AG08395 (cell line): Measurements from ENCODE around the gene SLC43A1.
"Not testable (repeated sequence)": the region's sequence is repeated elsewhere in the genome, so short reads cannot be mapped to it uniquely, and the experiment has no call there.

Experiments used
- DNase-seq: peaks from one replicate; pipeline ENCODE4 v3.0.0; 2012; ENCODE audit warnings: mixed read lengths, low spot score

SLC43A1 gene

DNA sequence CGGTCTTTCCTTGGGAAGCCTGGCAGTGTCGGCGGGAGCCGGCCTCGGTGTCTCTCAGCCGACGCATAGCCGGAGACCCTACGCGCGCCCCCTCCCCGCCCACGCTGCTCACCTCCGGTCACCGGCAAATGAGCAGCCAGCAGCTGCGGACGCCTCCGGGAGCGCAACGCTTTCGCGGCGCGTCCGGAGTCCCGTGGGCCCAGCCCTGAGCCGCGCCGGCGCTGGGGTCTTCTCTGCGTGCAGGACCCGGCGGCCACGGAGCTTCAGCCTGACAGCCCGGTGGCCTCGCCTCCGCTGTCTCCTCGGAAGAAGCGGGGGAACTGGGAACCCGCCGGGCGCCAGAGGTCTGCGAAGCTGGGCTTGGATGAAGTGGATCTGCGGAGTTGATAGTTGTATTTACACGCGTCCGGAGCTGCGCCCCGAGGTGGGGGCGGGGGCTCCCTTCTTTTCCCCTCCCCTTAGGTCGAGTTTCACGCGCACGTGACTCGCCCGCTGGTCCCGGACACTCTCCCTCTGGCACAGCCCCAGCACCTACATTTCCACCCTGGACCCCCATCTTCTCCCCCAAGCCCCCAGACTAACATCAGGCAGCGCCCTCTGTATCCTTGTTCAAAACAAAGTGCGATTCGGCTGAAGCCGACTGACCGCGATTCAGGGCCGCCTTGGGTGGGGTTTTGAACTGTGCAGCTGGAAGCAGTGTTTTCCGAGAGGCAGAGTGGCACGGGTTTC is at the start of gene SLC43A1:
SLC43A1 (minus strand) TSS at position 371 of the 729 bp plus-strand sequence. CDS start 1,591 bp downstream, outside the sequence.
- peak; percentile 82 for DNase-seq

DNA sequence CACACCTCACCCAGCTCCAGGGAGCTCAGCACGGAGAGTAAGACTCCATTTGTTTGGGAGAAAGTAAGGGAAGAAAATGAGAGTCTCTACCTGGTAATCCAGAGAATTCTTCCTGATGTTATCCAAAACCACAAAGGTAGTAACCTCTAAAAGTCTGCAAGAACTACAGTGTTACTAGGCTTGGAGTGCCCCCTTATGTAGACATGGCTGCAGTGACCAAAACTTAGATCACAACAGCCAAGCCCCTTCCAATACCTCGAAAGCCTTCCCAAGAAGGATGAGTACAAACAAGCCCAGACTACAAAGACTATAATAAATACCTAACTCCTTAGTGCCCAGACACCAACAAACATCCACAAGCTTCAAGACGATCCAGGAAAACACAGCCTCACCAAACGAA is 47.1 kb upstream of the SLC43A1 start:
- DNase-seq: no peak

DNA sequence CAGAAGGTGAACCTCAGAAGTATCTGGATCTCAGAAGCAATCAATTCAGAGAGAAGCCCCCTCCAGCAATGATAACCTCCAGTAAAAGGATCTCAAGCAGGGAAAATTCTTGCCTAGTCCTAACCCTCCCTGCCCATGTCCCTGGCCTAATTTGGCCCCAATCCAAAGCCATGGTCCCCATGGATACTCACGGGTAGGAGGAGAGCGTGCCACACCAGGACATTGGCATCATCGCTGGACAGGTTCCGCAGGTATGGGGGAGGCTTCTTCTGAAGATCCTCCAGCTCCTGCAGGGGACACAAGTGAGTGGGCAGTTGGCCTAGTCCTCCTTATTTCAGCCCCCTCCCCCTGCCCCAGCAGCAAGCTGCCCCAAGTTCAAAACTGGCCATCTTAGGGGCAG is 44.6 kb upstream of the SLC43A1 start:
- DNase-seq: no peak

DNA sequence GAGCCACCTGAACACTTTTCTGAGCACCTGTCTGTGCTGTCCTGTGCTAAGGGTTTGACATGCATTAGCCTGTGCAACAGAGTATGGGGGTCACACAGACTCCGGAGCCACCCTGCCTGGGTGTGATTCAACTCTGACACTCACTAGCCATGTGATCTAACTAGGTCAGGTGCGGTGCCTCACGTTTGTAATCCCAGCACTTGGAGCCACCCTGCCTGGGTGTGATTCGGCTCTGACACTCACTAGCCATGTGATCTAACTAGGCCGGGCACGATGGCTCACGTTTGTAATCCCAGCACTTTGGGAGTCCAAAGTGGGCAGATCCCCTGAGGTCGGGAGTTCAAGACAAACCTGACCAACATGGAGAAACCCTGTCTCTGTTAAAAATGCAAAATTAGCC is 40.5 kb upstream of the SLC43A1 start:
- no peak for DNase-seq

DNA sequence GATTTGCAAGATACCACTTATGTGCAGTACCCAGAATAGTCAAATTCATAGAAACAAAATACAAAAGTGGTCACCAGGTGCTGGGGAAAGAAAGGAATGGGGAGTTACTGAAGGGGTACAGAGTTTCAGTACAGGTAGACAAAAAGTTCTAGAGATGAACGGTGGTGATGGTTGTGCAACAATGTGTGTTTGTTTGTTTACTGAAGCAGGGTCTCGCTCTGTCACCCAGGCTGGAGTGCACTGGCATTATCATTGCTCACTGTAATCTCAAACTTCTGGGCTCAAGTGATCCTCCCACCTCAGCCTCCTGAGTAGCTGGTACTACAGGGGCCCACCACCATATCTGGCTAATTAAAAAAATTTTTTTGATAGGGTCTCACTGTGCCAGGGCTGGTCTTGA is 39.9 kb upstream of the SLC43A1 start:
- no peak for DNase-seq

DNA sequence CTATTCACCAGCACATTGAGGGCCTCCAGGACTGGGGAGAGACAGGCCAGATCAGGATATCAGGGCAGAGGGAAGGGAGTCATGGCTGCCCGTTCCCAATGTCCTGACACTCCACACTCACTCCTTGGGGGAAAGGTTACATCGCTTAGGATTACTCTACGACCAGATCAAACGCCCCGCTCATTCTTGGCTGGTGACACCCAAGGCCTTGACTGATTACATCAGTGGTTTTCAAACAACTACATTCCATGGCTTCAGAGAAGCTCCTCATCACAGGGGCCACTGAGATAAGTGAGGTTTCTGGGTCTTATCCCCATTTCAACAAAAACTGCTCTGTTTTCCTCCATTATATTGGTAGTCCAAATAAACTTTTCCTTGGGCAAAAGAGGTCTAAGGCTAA is 37.0 kb upstream of the SLC43A1 start:
- DNase-seq: no peak

DNA sequence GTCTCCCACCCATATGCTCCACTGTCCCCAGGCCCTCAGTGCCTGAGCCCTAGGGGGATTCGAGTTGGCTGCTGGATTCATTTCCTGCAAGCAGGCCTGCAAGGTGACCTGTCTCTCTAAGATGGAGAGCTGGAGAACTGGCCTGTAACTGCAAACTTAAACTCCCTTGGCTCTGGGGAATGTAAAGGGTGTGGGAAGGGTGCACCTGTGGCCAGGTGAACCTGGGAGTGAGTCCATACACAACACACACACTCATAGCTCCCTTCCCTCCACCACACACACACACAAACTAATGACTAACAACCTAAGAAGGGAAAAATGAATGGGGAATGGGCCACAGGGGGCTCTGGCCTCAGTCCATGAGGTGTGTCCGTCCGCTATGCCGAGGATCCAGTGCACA is 36.4 kb upstream of the SLC43A1 start:
- DNase-seq: no peak

DNA sequence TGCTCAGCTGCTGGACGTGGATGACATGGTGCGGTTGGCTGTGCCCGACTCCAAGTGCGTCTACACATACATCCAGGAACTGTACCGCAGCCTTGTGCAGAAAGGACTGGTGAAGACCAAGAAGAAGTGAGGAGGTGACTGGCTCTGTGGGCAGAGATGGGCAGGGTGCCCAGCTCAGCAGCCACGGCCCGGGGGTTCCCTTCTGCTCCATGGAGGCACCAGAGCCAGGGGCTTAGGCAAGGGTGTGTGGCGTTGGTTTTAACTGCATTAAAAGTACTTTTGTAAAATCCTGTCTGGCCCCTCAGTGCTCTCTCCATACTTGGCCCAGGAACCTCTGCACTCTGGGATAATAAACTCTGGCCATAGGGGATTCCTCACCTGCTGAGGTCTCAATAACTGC is 34.5 kb upstream of the SLC43A1 start:
- DNase-seq: no peak

DNA sequence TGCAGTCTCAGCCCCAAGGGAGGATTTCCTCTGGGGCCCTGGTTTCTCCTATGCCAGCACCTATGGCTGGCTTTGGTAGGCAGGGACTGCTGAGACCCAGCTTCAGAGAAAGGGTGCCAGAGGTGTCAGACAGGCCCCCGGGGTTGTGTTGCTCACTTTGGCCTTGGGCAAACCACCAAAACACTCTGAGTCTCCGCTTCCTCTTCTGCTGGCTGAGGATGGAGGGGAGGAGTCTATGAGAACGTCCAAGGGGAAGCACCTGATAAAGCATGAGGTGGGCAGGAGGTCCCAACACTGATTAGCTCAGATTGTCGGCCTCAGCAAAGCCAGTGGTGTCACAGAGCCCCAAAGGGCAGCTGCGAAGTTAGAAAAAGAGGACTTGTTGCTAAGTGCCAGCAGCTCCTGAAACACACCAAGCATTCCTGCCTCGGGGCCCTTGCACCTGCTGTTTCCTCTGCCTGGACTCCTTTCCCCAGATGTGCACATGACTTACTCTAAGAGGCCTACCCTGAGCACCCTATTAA is 32.4 kb upstream of the SLC43A1 start:
- no peak for DNase-seq

DNA sequence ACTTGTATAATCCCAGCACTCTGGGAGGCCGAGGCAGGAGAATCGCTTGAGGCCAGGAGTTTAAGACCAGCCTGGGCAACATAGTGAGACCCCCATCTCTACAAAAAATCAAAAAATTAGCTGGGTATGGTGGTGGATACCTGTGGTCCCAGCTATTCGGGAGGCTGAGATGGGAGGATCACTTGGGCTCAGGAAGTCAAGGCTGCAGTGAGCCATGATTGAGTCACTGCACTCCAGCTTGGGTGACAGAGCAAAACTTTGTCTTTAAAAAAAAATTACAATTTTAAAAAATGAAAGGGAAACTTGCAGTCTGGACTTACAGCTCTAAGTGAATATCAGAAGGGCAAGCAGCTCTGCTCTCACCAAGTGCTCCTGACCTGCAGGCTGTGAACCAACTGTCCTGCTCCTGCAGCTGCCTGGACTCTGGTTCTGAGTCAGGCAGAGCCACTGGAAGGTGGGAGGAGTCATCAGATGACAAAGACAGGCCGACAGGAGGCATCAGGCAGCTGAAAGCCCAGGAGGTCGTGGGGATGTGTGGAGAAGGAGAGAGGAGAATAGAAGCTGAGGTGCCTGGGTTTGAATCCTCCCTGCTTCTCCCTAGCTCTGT is 31.5 kb upstream of the SLC43A1 start:
- DNase-seq: peak; percentile 77

DNA sequence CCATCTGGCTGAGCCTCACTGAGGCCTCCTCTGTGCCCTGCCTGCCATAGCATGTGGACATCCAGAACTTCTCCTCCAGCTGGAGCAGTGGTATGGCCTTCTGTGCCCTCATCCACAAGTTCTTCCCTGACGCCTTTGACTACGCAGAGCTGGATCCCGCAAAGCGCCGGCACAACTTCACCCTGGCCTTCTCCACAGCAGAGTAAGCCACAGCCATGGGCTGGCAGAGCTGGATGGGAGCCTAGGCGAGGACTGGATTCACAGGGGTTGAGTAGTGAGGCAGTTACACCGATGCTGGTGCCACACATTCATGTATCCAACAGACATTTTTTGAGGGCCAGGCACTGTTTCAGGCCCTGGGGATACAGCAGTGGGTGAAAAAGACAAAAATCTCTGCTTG is 30.9 kb upstream of the SLC43A1 start:
- DNase-seq: no peak

DNA sequence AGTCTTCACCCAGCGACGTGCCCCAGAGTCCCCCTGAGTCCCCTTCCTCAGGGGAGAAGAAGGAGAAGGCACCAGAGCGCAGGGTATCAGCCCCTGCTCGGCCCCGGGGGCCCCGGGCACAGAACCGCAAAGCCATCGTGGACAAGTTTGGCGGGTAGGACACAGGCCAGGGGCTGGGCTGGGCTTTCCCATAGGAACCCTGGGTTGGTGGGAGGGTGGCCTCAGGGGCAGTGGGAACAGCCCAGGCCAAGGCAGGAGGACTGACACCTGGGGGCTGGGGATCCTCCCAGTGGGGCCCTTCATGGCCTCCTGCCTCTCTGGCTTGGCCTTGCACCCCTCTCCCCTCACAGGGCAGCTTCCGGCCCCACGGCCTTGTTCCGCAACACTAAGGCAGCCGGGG is 30.4 kb upstream of the SLC43A1 start:
- no peak for DNase-seq

DNA sequence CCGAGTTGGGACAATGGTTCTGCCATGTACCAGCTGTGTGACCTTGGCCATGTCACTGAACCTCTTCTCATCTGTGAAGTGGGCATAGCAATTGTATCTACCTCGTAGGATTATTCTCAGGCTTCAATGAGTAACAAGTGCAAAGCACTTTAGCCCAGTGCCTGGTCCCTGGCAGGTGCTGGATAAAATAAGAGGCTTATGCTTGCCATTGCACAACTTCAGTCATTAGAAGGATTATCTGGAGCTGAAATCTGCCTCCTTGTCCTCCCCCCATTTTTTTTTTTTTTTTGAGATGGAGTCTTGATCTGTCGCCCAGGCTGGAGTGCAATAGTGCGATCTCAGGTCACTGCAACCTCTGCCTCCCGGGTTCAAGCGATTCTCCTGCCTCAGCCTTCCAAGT is 29.1 kb upstream of the SLC43A1 start:
- no peak for DNase-seq

DNA sequence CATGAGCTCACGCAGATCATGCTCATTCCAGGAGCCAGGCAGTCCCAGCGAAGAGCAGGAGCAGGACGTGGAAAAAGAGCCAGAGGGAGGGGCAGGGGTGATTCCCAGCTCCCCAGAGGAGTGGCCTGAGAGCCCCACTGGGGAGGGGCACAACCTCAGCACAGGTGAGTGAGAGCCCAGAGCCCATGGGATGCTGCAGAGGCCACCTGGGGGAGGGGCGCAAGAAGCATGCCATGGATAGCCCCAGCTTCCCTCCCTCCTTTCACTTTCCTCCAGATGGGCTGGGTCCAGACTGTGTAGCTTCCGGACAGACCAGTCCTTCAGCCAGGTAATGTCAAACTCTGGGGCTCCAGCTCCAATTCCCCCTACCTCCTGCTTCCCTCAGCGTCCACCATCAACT is 28.1 kb upstream of the SLC43A1 start:
- no peak for DNase-seq

DNA sequence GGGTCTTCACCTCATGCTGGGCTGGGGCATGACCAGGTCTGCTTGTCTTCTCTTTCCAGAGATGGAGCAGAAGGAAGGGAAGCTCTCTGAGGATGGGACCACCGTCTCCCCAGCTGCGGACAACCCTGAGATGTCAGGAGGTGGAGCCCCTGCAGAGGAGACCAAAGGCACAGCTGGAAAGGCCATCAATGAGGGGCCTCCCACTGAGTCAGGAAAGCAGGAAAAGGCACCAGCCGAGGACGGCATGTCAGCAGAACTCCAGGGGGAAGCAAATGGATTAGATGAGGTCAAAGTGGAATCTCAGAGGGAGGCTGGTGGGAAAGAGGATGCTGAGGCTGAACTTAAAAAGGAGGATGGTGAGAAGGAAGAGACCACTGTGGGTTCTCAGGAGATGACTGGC is 27.1 kb upstream of the SLC43A1 start:
- no peak for DNase-seq

DNA sequence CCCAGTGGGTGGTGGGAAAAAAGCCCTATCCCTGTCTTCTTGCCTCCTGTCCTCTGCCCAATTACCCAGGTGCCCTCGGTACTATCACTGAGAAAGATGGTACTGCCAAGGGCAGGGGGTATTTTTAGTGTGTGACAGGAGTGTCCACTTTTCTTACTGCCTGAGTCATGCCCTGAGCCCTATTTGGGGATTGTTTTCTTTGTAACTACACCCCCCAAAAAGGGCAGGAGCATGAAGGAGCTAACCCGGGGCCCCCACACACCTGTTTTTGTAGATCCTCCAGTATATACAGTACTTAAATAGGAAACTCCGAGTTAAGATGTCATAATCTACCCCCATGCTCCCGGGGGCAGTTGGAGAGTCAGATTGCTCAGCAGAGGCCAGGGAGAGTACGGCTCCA is 25.7 kb upstream of the SLC43A1 start:
- DNase-seq: no peak

DNA sequence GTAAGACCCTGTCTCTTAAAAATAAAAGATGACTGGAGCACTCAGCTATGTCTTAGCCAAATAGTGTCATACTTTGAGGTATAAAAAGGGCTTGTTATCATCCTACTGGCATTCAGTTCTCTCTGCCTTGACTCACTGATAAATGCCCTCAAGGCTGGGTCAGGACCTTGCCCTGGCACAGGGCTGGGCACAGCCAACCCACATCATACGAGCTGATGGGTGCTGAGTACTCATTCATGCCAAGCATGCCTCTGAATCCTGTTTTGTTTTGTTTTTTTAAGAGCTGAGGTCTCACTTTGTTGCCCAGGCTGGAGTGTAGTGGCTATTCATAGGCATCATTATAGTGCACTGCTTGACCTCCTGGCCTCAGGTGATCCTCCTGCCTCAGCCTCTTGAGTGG is 23.8 kb upstream of the SLC43A1 start:
- DNase-seq: no peak

DNA sequence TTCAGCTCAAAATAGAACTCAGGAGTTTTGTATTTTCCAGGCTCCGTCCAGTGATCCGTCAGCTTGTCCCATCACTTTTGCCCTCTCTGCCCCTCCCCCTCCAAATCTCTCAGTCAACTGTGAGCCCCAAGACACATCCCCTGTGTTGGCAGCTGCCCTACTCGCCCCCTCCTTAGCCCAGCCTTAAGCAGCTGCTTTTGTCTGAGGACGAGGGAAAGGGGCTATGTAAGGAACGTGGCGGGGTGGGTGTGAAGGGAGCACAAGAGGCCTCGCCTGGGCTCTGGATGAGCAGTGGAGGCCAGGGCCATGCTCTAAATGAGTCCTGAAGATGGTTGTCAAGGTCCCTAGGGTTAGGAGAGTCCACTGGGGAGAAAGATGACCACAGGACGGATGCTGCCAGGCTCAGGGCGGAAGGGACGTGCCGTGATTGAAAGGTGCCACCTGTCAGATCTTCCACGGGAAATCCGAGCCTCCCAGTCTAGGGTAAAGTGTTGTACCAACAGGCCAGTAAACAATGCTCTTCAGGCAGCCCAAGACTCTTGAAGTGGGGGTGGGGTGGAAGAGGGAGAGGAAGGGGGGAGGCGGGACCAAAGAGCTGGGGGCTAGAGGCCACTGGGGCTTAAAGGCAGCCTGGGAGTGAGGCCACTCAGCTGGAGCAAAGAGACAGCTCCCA is 21.6 kb upstream of the SLC43A1 start, which contains the start of gene SMTNL1:
SMTNL1 (plus strand) TSS at position 649 of the 673 bp plus-strand sequence. CDS start 5,048 bp downstream, outside the sequence.
- no peak for DNase-seq

DNA sequence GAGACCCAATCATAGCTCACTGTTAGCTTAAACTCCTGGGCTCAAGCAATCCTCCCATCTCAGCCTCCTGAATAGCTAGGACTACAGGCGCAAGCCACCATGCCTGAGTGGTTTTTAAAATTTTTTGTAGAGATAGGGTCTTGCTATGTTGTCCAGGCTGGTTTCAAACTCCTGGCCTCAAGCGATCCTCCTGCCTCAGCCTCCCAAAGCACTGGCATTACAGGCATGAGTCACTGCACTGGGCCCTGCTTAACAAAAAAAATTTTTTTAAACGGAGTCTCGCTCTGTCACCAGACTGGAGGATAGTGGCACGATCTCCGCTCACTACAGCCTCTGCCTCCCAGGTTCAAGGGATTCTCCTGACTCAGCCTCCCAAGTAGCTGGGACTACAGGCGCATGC is 18.9 kb upstream of the SLC43A1 start:
- DNase-seq: not testable (repeated sequence)

DNA sequence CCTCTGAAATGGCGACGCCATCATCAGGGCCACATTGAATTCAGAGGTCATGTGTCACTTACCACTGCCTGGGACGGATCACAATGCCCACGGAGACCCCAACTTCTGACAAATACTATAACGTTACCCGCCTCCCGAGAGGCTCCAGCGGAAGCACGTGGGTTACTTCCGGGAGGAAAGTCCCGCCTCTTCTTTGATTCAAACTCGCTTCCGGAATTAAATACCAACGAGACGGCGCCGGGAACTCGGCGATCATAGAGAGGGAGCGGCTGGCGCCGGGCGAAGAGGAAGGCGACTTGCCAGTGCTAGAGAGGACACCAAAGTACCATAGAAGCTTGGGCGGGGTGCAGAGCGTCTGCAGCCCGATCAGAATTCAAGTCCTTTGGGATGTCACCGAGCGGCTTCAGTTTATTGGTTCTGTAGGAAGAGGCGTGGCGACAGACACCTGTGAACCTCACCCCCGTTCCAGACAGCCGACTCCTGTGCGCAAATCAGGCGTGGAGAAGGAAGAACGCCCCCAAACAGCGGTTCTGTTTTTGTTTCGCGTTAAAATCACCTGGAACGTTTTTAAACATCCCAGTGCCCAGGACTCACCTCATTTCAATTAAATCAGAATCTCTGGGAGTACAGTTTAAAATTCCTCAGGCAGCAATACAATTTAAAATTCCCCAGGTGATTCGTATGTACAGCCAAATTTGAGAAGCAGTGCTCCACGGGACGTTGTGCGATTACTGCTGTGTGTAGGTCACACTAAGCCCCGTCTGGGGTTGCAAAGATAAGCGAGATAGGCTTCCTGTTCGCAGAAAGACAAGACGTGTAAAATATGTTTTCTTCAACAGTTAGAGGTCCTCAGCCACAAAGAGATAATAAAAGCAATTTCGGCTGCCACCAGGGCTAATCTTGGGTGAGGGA is 15.3 kb upstream of the SLC43A1 start, which contains the start of gene TIMM10:
TIMM10 (minus strand) TSS at position 159 of the 912 bp plus-strand sequence. CDS start 565 bp downstream, outside the sequence.
- peak; percentile 95 for DNase-seq

DNA sequence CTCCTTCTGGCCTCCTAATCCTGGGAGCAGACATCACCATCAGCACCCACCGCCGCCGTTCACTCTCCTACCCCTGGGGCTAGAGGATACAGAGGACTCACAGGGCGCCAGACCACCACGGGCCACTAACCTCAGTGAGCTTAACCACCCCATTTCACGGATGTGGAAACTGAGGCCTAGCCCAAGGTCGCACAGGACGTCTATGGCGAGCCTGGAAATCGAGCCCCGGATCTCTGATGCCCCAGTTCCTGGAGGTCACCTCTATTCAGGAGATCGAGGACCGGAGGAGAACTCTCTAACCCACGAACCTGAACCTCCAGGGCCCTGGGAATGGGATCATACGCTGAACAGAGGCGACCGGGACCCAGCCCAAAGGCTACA is 14.7 kb upstream of the SLC43A1 start:
- DNase-seq: no peak

DNA sequence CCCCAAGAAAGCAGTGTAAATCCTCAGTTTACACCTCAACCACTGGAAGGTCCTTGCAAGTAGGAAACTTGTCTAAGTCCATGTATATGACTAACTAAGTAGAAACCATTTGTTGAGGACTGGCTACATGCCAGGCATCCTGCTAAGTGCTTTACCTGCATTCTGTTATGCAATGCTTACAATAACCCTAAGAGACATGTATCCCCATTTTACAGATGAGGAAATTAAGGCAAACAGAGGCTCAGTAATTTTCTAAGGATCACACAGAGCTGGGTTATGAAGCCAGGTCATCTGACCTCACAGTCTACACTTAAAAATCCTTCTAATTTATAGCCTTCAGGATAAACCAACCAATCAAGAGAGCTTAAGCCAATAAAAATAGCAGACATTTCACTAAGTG is 13.5 kb upstream of the SLC43A1 start:
- no peak for DNase-seq
